ENCODE results near the gene STEAP3. TPM values are rescaled to one million over a fixed set of nuclear protein-coding genes. Genes with fewer than 3 reads are reported as not detected.

The STEAP3 gene
- polyA plus RNA-seq, 4 donors: 1.3 to 19.2 (median 3.2) TPM

- Histone ChIP-seq H3K27ac (ENCODE audit: low read depth in 1 of 3, low read length in 2 of 3) (no peak overlapping the region), H3K27me3 (ENCODE audit: control insufficient read depth in 3 of 3, insufficient read depth in 3 of 3, low read length in 3 of 3) (no peaks in the 10 kb centered on the region), H3K36me3 (ENCODE audit: control insufficient read depth in 3 of 3, insufficient read depth in 2 of 3, low read depth in 1 of 3, low read length in 3 of 3) (no peaks in the 10 kb centered on the region), H3K4me1 (ENCODE audit: control insufficient read depth in 3 of 3, insufficient read depth in 2 of 3, low read depth in 1 of 3, low read length in 2 of 3) (no peaks in the 10 kb centered on the region), H3K9me3 (ENCODE audit: control insufficient read depth in 2 of 2, insufficient read depth in 1 of 2, low read depth in 1 of 2, low read length in 1 of 2) (no peaks in the 10 kb centered on the region), H3K4me3 (ENCODE audit: low read depth in 1 of 3, low read length in 3 of 3) (no peak overlapping the region)
- DNase-seq (no peak), FAIRE-seq (no peak)
- 79 to 91% (median 90%) methylated on average over 3 of the region's 3 CpGs for WGBS, 3 donors
These were observed 9.0 kb downstream of the STEAP3 start for GRCh38 chr2:119232666-119232993.

GRCh38 chr2:119233326-119234020 is 9.8 kb downstream of the STEAP3 start:
- H3K9me3 ChIP-seq (ENCODE audit: control insufficient read depth in 2 of 2, insufficient read depth in 1 of 2, low read depth in 1 of 2, low read length in 1 of 2): no peaks in the 10 kb centered on the region
- H3K36me3 ChIP-seq (ENCODE audit: control insufficient read depth in 3 of 3, insufficient read depth in 2 of 3, low read depth in 1 of 3, low read length in 3 of 3): no peaks in the 10 kb centered on the region
- H3K4me3 ChIP-seq (ENCODE audit: low read depth in 1 of 3, low read length in 3 of 3): no peak overlapping the region
- DNase-seq: no peak
- WGBS, 3 donors: 90 to 95% (median 92%) methylated on average over 7 of the region's 7 CpGs
- FAIRE-seq: no peak
- H3K27me3 ChIP-seq (ENCODE audit: control insufficient read depth in 3 of 3, insufficient read depth in 3 of 3, low read length in 3 of 3): no peaks in the 10 kb centered on the region
- no peak overlapping the region for H3K27ac ChIP-seq (ENCODE audit: low read depth in 1 of 3, low read length in 2 of 3)
- H3K4me1 ChIP-seq (ENCODE audit: control insufficient read depth in 3 of 3, insufficient read depth in 2 of 3, low read depth in 1 of 3, low read length in 2 of 3): no peaks in the 10 kb centered on the region

- WGBS, 3 donors: 74 to 91% (median 91%) methylated on average over 12 to 13 of the region's 13 CpGs
- H3K27me3 ChIP-seq (ENCODE audit: control insufficient read depth in 3 of 3, insufficient read depth in 3 of 3, low read length in 3 of 3): no peaks in the 10 kb centered on the region
- no peaks in the 10 kb centered on the region for H3K4me1 ChIP-seq (ENCODE audit: control insufficient read depth in 3 of 3, insufficient read depth in 2 of 3, low read depth in 1 of 3, low read length in 2 of 3)
- no peak overlapping the region for H3K4me3 ChIP-seq (ENCODE audit: low read depth in 1 of 3, low read length in 3 of 3)
- H3K27ac ChIP-seq (ENCODE audit: low read depth in 1 of 3, low read length in 2 of 3): no peak overlapping the region
- peak in 1 of 2 donors; percentile 26 for DNase-seq
- H3K36me3 ChIP-seq (ENCODE audit: control insufficient read depth in 3 of 3, insufficient read depth in 2 of 3, low read depth in 1 of 3, low read length in 3 of 3): no peaks in the 10 kb centered on the region
- no peaks in the 10 kb centered on the region for H3K9me3 ChIP-seq (ENCODE audit: control insufficient read depth in 2 of 2, insufficient read depth in 1 of 2, low read depth in 1 of 2, low read length in 1 of 2)
- no peak for FAIRE-seq
These were observed 10.7 kb downstream of the STEAP3 start for GRCh38 chr2:119234021-119235019.

GRCh38 chr2:119236796-119237195 is 13.2 kb downstream of the STEAP3 start:
- Histone ChIP-seq H3K27ac (ENCODE audit: low read depth in 1 of 3, low read length in 2 of 3) (no peak overlapping the region), H3K9me3 (ENCODE audit: control insufficient read depth in 2 of 2, insufficient read depth in 1 of 2, low read depth in 1 of 2, low read length in 1 of 2) (no peaks in the 10 kb centered on the region), H3K36me3 (ENCODE audit: control insufficient read depth in 3 of 3, insufficient read depth in 2 of 3, low read depth in 1 of 3, low read length in 3 of 3) (no peaks in the 10 kb centered on the region), H3K4me3 (ENCODE audit: low read depth in 1 of 3, low read length in 3 of 3) (no peak overlapping the region), H3K4me1 (ENCODE audit: control insufficient read depth in 3 of 3, insufficient read depth in 2 of 3, low read depth in 1 of 3, low read length in 2 of 3) (peaks cover 0 to 4% (median 2%) of the 10 kb centered on the region in 3 donors), H3K27me3 (ENCODE audit: control insufficient read depth in 3 of 3, insufficient read depth in 3 of 3, low read length in 3 of 3) (no peaks in the 10 kb centered on the region)
- WGBS, 3 donors: 79 to 91% (median 80%) methylated on average over 1 of the region's 1 CpG
- DNase-seq (no peak), FAIRE-seq (no peak)

- no peaks in the 10 kb centered on the region for H3K27me3 ChIP-seq (ENCODE audit: control insufficient read depth in 3 of 3, insufficient read depth in 3 of 3, low read length in 3 of 3)
- H3K36me3 ChIP-seq (ENCODE audit: control insufficient read depth in 3 of 3, insufficient read depth in 2 of 3, low read depth in 1 of 3, low read length in 3 of 3): no peaks in the 10 kb centered on the region
- WGBS, 3 donors: 61 to 72% (median 64%) methylated on average over 15 of the region's 15 CpGs
- no peak for DNase-seq
- no peak overlapping the region for H3K4me3 ChIP-seq (ENCODE audit: low read depth in 1 of 3, low read length in 3 of 3)
- no peak for FAIRE-seq
- H3K27ac ChIP-seq (ENCODE audit: low read depth in 1 of 3, low read length in 2 of 3): no peak overlapping the region
- peaks cover 0 to 4% (median 2%) of the 10 kb centered on the region in 3 donors for H3K4me1 ChIP-seq (ENCODE audit: control insufficient read depth in 3 of 3, insufficient read depth in 2 of 3, low read depth in 1 of 3, low read length in 2 of 3)
- peaks cover 0 to 2% of the 10 kb centered on the region in 2 donors for H3K9me3 ChIP-seq (ENCODE audit: control insufficient read depth in 2 of 2, insufficient read depth in 1 of 2, low read depth in 1 of 2, low read length in 1 of 2)
These were observed 16.9 kb downstream of the STEAP3 start for GRCh38 chr2:119240311-119241204.

GRCh38 chr2:119241205-119241532 is 17.5 kb downstream of the STEAP3 start:
- Histone ChIP-seq H3K27ac (ENCODE audit: low read depth in 1 of 3, low read length in 2 of 3) (no peak overlapping the region), H3K36me3 (ENCODE audit: control insufficient read depth in 3 of 3, insufficient read depth in 2 of 3, low read depth in 1 of 3, low read length in 3 of 3) (no peaks in the 10 kb centered on the region), H3K27me3 (ENCODE audit: control insufficient read depth in 3 of 3, insufficient read depth in 3 of 3, low read length in 3 of 3) (no peaks in the 10 kb centered on the region), H3K4me1 (ENCODE audit: control insufficient read depth in 3 of 3, insufficient read depth in 2 of 3, low read depth in 1 of 3, low read length in 2 of 3) (peaks cover 0 to 4% (median 2%) of the 10 kb centered on the region in 3 donors), H3K9me3 (ENCODE audit: control insufficient read depth in 2 of 2, insufficient read depth in 1 of 2, low read depth in 1 of 2, low read length in 1 of 2) (peaks cover 0 to 5% of the 10 kb centered on the region in 2 donors), H3K4me3 (ENCODE audit: low read depth in 1 of 3, low read length in 3 of 3) (no peak overlapping the region)
- 47 to 66% (median 51%) methylated on average over 5 of the region's 5 CpGs for WGBS, 3 donors
- FAIRE-seq: no peak
- DNase-seq: no peak

- H3K4me3 ChIP-seq (ENCODE audit: low read depth in 1 of 3, low read length in 3 of 3): no peak overlapping the region
- H3K27me3 ChIP-seq (ENCODE audit: control insufficient read depth in 3 of 3, insufficient read depth in 3 of 3, low read length in 3 of 3): no peaks in the 10 kb centered on the region
- no peaks in the 10 kb centered on the region for H3K36me3 ChIP-seq (ENCODE audit: control insufficient read depth in 3 of 3, insufficient read depth in 2 of 3, low read depth in 1 of 3, low read length in 3 of 3)
- FAIRE-seq (no peak), DNase-seq (no peak)
- WGBS, 3 donors: 81 to 84% (median 83%) methylated on average over 17 of the region's 17 CpGs
- no peak overlapping the region for H3K27ac ChIP-seq (ENCODE audit: low read depth in 1 of 3, low read length in 2 of 3)
- peaks cover 0 to 5% of the 10 kb centered on the region in 2 donors for H3K9me3 ChIP-seq (ENCODE audit: control insufficient read depth in 2 of 2, insufficient read depth in 1 of 2, low read depth in 1 of 2, low read length in 1 of 2)
- peaks cover 0 to 4% (median 2%) of the 10 kb centered on the region in 3 donors for H3K4me1 ChIP-seq (ENCODE audit: control insufficient read depth in 3 of 3, insufficient read depth in 2 of 3, low read depth in 1 of 3, low read length in 2 of 3)
These were observed 18.9 kb downstream of the STEAP3 start for GRCh38 chr2:119242276-119243119.

Measured in small intestine (tissue), 7 donors.